ENCODE results near the gene MYORG.

MYORG gene

DNA sequence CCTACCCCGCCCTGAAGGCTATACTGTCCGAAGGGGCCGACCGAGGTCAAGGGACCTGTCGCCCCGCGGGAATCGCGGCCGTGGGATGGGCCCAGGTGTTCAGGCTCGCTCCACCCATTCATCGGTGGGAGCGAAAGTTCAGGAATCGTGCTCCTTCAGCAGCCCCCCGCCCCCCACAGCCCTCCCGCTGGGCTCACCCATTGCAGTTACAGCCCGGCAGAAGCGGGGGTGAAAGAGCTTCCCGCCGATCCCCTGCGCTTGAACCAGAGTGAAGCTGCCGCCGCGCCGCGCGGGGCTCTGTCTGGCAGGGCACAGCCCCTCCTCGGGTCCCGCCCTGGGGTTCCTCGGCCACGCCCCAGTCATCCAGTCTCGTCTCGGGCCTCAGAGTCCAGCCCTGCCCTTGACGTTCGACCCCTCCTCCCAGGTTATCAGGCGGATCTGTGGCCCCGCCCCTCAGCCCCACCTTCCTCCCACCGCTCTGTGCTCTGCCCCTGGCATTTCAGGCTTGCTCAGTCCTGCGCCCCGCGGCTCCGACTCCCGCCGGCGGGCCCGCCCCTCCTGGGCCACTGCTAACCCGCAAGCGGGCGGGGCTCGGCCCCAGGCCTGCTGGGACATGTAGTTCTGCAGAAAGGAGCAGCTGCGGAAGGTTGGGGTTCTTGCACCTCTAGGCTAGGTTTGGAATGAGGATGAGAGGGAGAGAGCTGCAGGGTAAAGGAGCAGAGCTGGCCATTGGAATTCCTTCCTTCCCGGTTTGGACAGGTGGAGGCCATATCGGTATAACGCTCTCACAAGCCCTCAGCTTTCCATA, at the start of gene MYORG:
Gene MYORG (minus strand): TSS at position 303 of the 808 bp plus-strand sequence. CDS start 3,955 bp downstream, outside the sequence.
- Histone ChIP-seq H3K4me1 (ENCODE audit: insufficient read depth, low read length) (peaks cover 16% of the 10 kb centered on the region), H3K4me3 (ENCODE audit: low read length) (peak within 1 kb of the TSS; percentile 88), H3K27me3 (ENCODE audit: insufficient read depth, low read length) (peaks cover 56% of the 10 kb centered on the region), H3K9me3 (ENCODE audit: insufficient read depth, low read depth, low read length) (no peaks in the 10 kb centered on the region), H3K9ac (ENCODE audit: low read depth, low read length) (peak within 1 kb of the TSS; percentile 59; the same call in 1 of the 2 replicates), H3K27ac (ENCODE audit: low read length) (no peak within 1 kb of the TSS), H3K36me3 (ENCODE audit: insufficient read depth, low read depth, low read length) (no peaks in the 10 kb centered on the region)

DNA sequence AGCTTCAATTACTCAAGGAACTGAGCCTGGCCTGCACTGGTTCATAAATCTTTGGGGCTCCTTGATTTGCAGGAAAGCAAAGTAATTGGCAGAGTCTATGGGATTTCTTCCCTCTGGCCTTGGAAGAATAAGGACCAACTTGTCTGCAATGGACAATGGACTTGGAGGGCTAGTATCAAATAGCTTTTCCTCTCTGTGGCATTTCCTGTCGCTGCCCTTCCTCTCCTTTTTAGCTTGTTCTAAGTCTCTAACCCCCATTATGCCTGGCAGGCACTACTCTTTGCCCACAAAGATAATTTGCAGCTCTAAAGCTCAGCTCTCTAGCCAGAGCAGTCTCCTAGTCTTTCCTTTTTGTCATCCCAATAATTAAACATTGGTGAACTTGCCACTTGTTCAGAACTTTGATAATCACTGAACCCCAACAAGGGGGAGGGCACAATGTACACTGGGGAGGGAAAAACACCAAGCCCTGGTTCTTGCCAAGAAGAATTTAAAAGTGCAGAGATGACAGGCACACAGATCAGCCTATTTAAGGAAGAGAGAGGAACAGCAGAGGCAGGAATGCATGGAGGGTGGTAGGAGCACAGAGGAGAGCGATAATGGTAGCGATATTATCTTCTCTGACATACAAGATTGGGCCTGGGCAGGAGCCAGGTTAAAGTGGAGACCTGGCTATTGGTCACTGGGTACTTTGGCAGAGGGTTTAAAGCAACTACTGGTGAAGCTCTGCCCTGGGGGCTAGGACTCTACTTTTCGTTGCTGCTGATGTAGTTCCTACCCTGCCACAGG, 43.2 kb upstream of the MYORG start:
- H3K27ac ChIP-seq (ENCODE audit: low read length), result no peak overlapping the region
- no peaks in the 10 kb centered on the region for H3K27me3 ChIP-seq (ENCODE audit: insufficient read depth, low read length)
- no peaks in the 10 kb centered on the region; the same call in 1 of the 2 replicates for H3K4me1 ChIP-seq (ENCODE audit: insufficient read depth, low read length)
- no peaks in the 10 kb centered on the region for H3K36me3 ChIP-seq (ENCODE audit: insufficient read depth, low read depth, low read length)
- no peak overlapping the region for H3K4me3 ChIP-seq (ENCODE audit: low read length)
- H3K9ac ChIP-seq (ENCODE audit: low read depth, low read length), result no peak overlapping the region
- H3K9me3 ChIP-seq (ENCODE audit: insufficient read depth, low read depth, low read length), result no peaks in the 10 kb centered on the region

DNA sequence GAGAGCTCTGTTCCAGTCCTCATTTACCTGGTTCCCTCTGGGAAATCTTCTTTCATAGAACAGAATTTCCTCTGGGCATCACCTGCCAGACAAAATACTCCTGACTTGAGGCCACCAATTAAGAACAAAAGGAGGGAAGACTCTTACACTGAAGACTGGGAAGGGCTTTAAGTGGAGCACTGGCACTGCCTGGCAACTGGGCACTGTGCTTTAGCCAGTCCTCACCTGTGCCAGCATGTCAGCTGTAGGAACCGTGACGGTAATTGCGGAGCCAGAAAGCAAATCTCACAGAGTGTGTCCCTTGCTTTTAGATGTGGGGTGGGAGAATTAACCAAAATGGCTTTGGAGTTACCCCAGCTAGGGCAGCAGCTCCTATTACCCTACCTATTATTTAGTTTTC, 41.0 kb upstream of the MYORG start:
- Histone ChIP-seq H3K36me3 (ENCODE audit: insufficient read depth, low read depth, low read length) (no peaks in the 10 kb centered on the region), H3K4me3 (ENCODE audit: low read length) (no peak overlapping the region), H3K27me3 (ENCODE audit: insufficient read depth, low read length) (no peaks in the 10 kb centered on the region), H3K9me3 (ENCODE audit: insufficient read depth, low read depth, low read length) (no peaks in the 10 kb centered on the region), H3K9ac (ENCODE audit: low read depth, low read length) (no peak overlapping the region), H3K4me1 (ENCODE audit: insufficient read depth, low read length) (no peaks in the 10 kb centered on the region; the same call in 1 of the 2 replicates), H3K27ac (ENCODE audit: low read length) (no peak overlapping the region)

DNA sequence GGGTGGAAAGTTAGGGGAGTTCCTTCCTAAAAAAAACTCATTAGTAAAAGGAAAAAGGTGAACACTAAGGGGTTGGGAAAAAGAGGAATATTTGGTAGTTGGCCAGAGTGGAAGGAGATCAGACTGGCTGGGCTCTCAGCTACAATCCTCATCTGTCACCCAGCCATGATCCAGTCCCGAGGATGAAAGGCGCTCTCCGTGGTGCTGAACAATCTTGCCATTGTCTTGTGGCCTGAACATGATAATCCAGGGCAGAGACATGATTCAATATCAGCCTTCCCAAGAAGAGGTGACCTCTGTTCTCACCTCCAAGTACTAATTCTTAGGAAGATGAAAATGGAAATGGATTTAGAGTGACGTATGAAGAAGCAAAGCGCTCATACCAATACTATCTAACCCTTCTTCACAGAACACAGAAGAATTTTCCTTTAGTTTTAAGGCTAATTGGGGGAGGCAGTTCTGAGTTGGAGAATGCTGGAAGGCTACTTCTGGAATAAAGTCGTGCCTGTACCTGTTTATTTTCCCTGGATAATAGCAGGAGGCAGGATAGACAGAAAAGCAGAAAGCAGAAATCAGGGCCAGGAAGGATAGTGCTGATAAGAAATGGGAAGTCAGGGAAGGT, 36.6 kb upstream of the MYORG start:
- H3K4me1 ChIP-seq (ENCODE audit: insufficient read depth, low read length), result no peaks in the 10 kb centered on the region
- H3K4me3 ChIP-seq (ENCODE audit: low read length), result no peak overlapping the region
- H3K27ac ChIP-seq (ENCODE audit: low read length), result no peak overlapping the region
- no peaks in the 10 kb centered on the region for H3K27me3 ChIP-seq (ENCODE audit: insufficient read depth, low read length)
- H3K36me3 ChIP-seq (ENCODE audit: insufficient read depth, low read depth, low read length), result no peaks in the 10 kb centered on the region
- no peak overlapping the region for H3K9ac ChIP-seq (ENCODE audit: low read depth, low read length)
- H3K9me3 ChIP-seq (ENCODE audit: insufficient read depth, low read depth, low read length), result no peaks in the 10 kb centered on the region

DNA sequence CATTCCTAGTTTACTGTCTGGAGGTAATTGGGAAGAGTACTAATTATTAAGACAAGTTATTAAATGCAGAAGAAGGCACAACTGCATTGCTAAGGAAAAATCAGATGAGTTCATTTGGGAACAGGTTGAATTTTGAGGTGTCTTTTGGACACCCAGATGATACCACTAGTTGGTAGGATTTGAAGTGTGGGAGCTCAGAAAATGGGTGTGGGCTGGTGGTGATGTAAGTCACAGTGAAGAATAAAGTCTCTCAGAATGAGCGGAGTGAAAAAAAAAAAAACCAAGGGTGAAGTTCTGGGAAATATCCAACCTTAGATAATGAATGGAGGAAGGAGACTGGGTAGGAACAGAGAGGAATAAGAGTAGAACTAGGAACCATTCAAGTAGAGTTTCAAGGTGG, 35.6 kb upstream of the MYORG start:
- no peaks in the 10 kb centered on the region for H3K36me3 ChIP-seq (ENCODE audit: insufficient read depth, low read depth, low read length)
- no peak overlapping the region for H3K27ac ChIP-seq (ENCODE audit: low read length)
- H3K4me1 ChIP-seq (ENCODE audit: insufficient read depth, low read length), result no peaks in the 10 kb centered on the region
- no peaks in the 10 kb centered on the region for H3K27me3 ChIP-seq (ENCODE audit: insufficient read depth, low read length)
- H3K9ac ChIP-seq (ENCODE audit: low read depth, low read length), result no peak overlapping the region
- no peaks in the 10 kb centered on the region for H3K9me3 ChIP-seq (ENCODE audit: insufficient read depth, low read depth, low read length)
- no peak overlapping the region for H3K4me3 ChIP-seq (ENCODE audit: low read length)

DNA sequence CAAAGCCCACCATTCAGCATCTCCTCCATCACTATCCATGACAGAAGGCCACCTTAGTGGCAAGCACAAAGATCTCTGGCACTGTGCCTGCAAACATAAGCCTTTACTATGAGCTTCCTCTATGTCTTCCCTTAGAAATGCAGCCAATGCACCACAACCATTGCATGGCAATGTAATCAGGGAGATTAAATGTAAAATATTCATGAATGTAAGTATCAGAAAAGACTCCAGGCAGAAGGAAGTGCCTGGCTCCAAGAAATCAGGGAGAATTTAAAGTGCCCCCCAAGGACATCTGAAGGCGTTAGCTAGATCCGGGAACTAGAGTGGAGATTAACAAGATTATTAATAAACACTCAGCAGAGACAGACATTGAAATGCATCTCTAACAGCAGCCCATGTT, 32.5 kb upstream of the MYORG start:
- Histone ChIP-seq H3K9me3 (ENCODE audit: insufficient read depth, low read depth, low read length) (no peaks in the 10 kb centered on the region), H3K27ac (ENCODE audit: low read length) (no peak overlapping the region), H3K4me3 (ENCODE audit: low read length) (no peak overlapping the region), H3K27me3 (ENCODE audit: insufficient read depth, low read length) (no peaks in the 10 kb centered on the region), H3K4me1 (ENCODE audit: insufficient read depth, low read length) (no peaks in the 10 kb centered on the region), H3K9ac (ENCODE audit: low read depth, low read length) (no peak overlapping the region), H3K36me3 (ENCODE audit: insufficient read depth, low read depth, low read length) (no peaks in the 10 kb centered on the region)

DNA sequence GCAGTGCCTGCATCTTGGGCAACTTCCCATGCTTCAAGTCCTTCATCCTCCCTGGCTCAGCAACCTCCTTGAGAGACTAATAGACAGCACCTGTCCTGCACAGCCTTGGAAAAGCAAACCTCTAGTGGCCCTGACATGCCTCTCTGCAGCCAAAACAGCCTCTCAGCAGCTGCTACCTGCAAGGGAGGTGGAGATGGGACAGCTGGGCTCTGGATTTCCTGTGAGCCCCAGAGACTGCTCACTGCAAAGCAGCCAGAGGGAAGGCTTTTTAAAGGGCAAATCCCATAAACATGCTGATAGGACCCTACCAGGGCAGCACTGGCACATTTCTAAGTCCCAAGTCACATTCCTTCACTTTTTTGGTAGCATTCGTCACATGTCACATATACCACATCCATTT, 31.5 kb upstream of the MYORG start:
- H3K9ac ChIP-seq (ENCODE audit: low read depth, low read length), result no peak overlapping the region
- H3K27me3 ChIP-seq (ENCODE audit: insufficient read depth, low read length), result no peaks in the 10 kb centered on the region
- H3K36me3 ChIP-seq (ENCODE audit: insufficient read depth, low read depth, low read length), result no peaks in the 10 kb centered on the region
- H3K4me1 ChIP-seq (ENCODE audit: insufficient read depth, low read length), result no peaks in the 10 kb centered on the region
- H3K27ac ChIP-seq (ENCODE audit: low read length), result no peak overlapping the region
- no peaks in the 10 kb centered on the region for H3K9me3 ChIP-seq (ENCODE audit: insufficient read depth, low read depth, low read length)
- H3K4me3 ChIP-seq (ENCODE audit: low read length), result no peak overlapping the region

DNA sequence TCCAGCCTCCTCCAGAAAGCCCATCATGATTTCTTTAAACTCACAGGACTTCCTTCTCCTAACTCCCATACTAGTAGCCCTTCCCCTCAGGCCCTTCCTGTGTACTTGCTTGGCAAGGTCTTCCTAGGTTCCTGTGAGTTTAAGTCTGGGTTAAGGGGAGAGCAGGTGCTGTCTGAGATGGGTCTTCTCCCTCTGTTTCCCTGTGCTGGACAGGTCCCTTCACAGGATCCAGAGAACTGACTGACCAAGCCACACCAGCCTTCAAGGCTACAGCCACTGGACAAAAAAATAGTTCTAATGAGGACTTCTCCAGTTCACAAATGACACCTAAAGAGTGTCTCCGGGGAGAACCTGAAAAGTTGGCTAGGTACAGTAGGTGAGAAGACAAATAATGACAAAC, 29.5 kb upstream of the MYORG start:
- H3K36me3 ChIP-seq (ENCODE audit: insufficient read depth, low read depth, low read length), result no peaks in the 10 kb centered on the region
- H3K9ac ChIP-seq (ENCODE audit: low read depth, low read length), result no peak overlapping the region
- no peaks in the 10 kb centered on the region for H3K9me3 ChIP-seq (ENCODE audit: insufficient read depth, low read depth, low read length)
- H3K4me1 ChIP-seq (ENCODE audit: insufficient read depth, low read length), result no peaks in the 10 kb centered on the region
- H3K4me3 ChIP-seq (ENCODE audit: low read length), result no peak overlapping the region
- no peaks in the 10 kb centered on the region for H3K27me3 ChIP-seq (ENCODE audit: insufficient read depth, low read length)
- no peak overlapping the region for H3K27ac ChIP-seq (ENCODE audit: low read length)

DNA sequence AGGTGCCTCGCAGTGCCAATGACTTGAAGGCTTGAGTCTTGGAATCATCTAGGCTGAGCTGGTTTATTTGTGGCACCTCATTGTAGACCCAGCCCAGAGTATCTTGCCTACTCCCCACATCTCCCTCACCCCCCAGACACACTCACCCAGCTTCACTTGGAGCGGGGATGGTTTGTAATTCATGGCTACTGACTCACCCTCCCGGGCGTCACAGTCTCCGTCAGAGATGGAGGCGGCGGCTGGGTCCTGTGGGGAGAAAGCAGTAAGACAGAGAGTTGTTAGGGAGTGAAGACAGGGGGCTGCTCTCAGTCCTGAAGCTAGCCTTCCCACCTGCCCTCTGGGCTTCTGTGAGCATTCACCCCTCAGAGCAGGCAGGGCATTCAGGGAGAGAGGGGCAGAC, 29.0 kb upstream of the MYORG start:
- Histone ChIP-seq H3K9me3 (ENCODE audit: insufficient read depth, low read depth, low read length) (no peaks in the 10 kb centered on the region), H3K4me1 (ENCODE audit: insufficient read depth, low read length) (no peaks in the 10 kb centered on the region), H3K9ac (ENCODE audit: low read depth, low read length) (no peak overlapping the region), H3K27ac (ENCODE audit: low read length) (no peak overlapping the region), H3K27me3 (ENCODE audit: insufficient read depth, low read length) (no peaks in the 10 kb centered on the region), H3K4me3 (ENCODE audit: low read length) (no peak overlapping the region), H3K36me3 (ENCODE audit: insufficient read depth, low read depth, low read length) (no peaks in the 10 kb centered on the region)

DNA sequence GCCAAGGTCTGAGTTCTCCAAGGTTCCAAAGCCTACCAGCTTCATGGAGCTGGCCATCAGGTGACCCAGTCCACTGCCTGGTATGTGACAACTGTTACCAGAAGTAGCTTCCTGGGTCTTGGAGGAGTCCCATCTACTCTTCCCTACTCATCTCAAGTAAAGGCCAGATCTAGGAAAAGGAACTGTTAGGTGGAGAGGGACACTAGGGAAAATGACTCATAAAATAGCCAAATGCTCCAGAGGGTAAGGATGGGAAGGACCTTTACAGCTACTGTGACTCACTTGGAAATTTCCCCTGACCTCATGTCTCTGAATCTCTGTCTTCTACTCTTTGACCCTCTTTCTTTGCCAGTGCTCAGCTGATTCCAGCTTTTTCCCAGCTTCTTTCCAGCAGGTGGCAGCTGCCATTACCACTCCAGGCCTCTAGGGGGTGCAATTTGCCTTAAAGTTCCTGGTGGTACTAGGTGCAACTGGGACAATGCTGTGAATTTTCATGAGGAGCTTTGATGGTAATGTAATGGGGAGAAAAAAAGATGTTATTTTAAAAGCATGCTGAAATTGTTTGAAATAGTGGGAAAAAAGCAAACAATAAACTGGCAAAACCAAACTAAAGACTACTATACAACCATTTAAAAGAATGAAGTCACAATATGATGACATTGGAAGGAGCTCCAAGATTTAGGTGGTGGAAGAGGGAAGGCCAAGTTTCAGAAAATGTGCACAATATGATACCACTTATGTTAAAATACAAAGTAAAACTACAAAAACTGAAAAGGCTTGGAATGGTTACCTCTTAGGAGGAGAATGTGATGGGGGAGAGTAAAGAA, 27.1 kb upstream of the MYORG start:
- Histone ChIP-seq H3K9me3 (ENCODE audit: insufficient read depth, low read depth, low read length) (no peaks in the 10 kb centered on the region), H3K27me3 (ENCODE audit: insufficient read depth, low read length) (no peaks in the 10 kb centered on the region), H3K36me3 (ENCODE audit: insufficient read depth, low read depth, low read length) (no peaks in the 10 kb centered on the region), H3K4me1 (ENCODE audit: insufficient read depth, low read length) (no peaks in the 10 kb centered on the region), H3K27ac (ENCODE audit: low read length) (no peak overlapping the region), H3K9ac (ENCODE audit: low read depth, low read length) (no peak overlapping the region), H3K4me3 (ENCODE audit: low read length) (no peak overlapping the region)

All from iPS-20b (cell line).